Keratinocyte (primary cell): ENCODE results near the gene NAV3. TPM values are rescaled to one million over a fixed set of nuclear protein-coding genes. Genes with fewer than 3 reads are reported as not detected.
A peak's percentile ranks its signal among the peaks of the same experiment; 100 is the strongest.

Experiments used
- DNase-seq: peaks from one replicate; pipeline ENCODE4 v3.0.0-alpha.2; 2011; ENCODE audit warnings: low read depth, missing footprints, low spot score
- FAIRE-seq: peaks from 2 replicates; lab custom pipeline; 2011; peaks lifted over from hg19 to GRCh38; lab: Jason Lieb, UNC
- H2AFZ ChIP-seq: 2 replicates; pipeline ENCODE4 v1.6.0; 2012; ENCODE audit warnings: low read length, control low read depth, inconsistent platforms; ENCODE audit not compliant: control insufficient read depth
- H3K27ac ChIP-seq: 2 replicates; pipeline ENCODE4 v1.5.1; 2011; ENCODE audit warnings: low read length; ENCODE audit not compliant: control insufficient read depth, insufficient read depth
- H3K27me3 ChIP-seq: 3 replicates; pipeline ENCODE4 v1.6.0; 2011; ENCODE audit warnings: low read length; ENCODE audit not compliant: control insufficient read depth, insufficient read depth; ENCODE audit errors: extremely low read depth
- H3K36me3 ChIP-seq, 2 experiments: 2 replicates in 1 of 2; 3 replicates in 1 of 2; pipeline ENCODE4 v1.5.1; 2011; ENCODE audit warnings: low read length in 2 of 2, mild to moderate bottlenecking in 1 of 2; ENCODE audit not compliant: control insufficient read depth in 2 of 2, insufficient read depth in 2 of 2; ENCODE audit errors: extremely low read depth in 1 of 2
- H3K4me1 ChIP-seq: 3 replicates; pipeline ENCODE4 v1.5.1; 2011; ENCODE audit warnings: low read length; ENCODE audit not compliant: control insufficient read depth, insufficient read depth; ENCODE audit errors: extremely low read depth
- H3K4me2 ChIP-seq: 3 replicates; pipeline ENCODE4 v1.6.0; 2011; ENCODE audit warnings: low read depth, low read length; ENCODE audit not compliant: control insufficient read depth, insufficient read depth; ENCODE audit errors: extremely low read depth
- H3K4me3 ChIP-seq, 3 experiments: fragments of 200-600 bp in 1 of 3; sonication (generic) in 1 of 3; 2 replicates in 2 of 3; 3 replicates in 1 of 3; pipeline ENCODE4 v1.5.1; 2011 to 2016; ENCODE audit warnings: low read length in 3 of 3, mild to moderate bottlenecking in 3 of 3, control low read depth in 2 of 3, inconsistent platforms in 1 of 3, low read depth in 1 of 3, mixed read lengths in 1 of 3, mixed run types in 1 of 3, moderate library complexity in 1 of 3; ENCODE audit not compliant: control insufficient read depth in 2 of 3, insufficient read depth in 2 of 3; ENCODE audit errors: extremely low read depth in 1 of 3
- H3K79me2 ChIP-seq: 2 replicates; pipeline ENCODE4 v1.6.0; 2012; ENCODE audit warnings: low read length; ENCODE audit not compliant: control insufficient read depth, insufficient read depth
- H3K9ac ChIP-seq: 3 replicates; pipeline ENCODE4 v1.6.0; 2011; ENCODE audit warnings: low read length; ENCODE audit not compliant: control insufficient read depth, insufficient read depth; ENCODE audit errors: extremely low read depth
- H3K9me1 ChIP-seq: 3 replicates; pipeline ENCODE4 v1.6.0; 2011; ENCODE audit warnings: low read length; ENCODE audit not compliant: control insufficient read depth, insufficient read depth; ENCODE audit errors: extremely low read depth
- H3K9me3 ChIP-seq: 2 replicates; pipeline ENCODE4 v1.5.1; 2012; ENCODE audit warnings: low read depth, low read length; ENCODE audit not compliant: control insufficient read depth
- H4K20me1 ChIP-seq: 3 replicates; pipeline ENCODE4 v1.6.0; 2011; ENCODE audit warnings: low read length; ENCODE audit not compliant: control insufficient read depth, insufficient read depth; ENCODE audit errors: extremely low read depth
- CTCF ChIP-seq, 3 experiments: IDR thresholded peaks in 1 of 3; conservative IDR thresholded peaks in 1 of 3; optimal IDR thresholded peaks in 1 of 3; 2 replicates in 2 of 3; 3 replicates in 1 of 3; pipeline versions ENCODE3 to v1.5.1; 2011; ENCODE audit warnings: low read length in 3 of 3, mild to moderate bottlenecking in 3 of 3, moderate library complexity in 2 of 3, control low read depth in 1 of 3, inconsistent platforms in 1 of 3; ENCODE audit not compliant: insufficient read depth in 2 of 3; ENCODE audit errors: extremely low read depth in 1 of 3
- EZH2 ChIP-seq: IDR thresholded peaks from one replicate; pipeline ENCODE4 v1.6.1; 2012; ENCODE audit warnings: inconsistent platforms, mild to moderate bottlenecking, low read length, moderate library complexity
- dilution Hi-C: fragments of 300-500 bp; cut with MboI; formaldehyde crosslinking; loops from one replicate; pipeline ENCODE4 v1.7.0; 2020; ENCODE audit warnings: low sequenced_read_pairs; ENCODE audit not compliant: extremely low pct_ligation_motif_present
- polyA plus RNA-seq, 5 experiments: library from polyadenylated mRNA; depleted of rRNA in 3 of 5; stranded (reverse) in 3 of 5; stranded (forward) in 1 of 5; unstranded in 1 of 5; fragments of >200 nt; gene quantifications; 1 replicate in 1 of 5; 2 replicates in 3 of 5; 3 replicates in 1 of 5; pipeline versions ENCODE4 v1.2.1 to v1.2.3, GENCODE V29; 2011 to 2012; ENCODE audit warnings: missing spikeins in 2 of 5, low read depth in 1 of 5, low replicate concordance in 1 of 5

The NAV3 gene
- polyA plus RNA-seq, 1 donor (not counting 4 experiments of a cell fraction or from before 2014, with no cell fraction given), result 22.6 TPM

GRCh38 chr12:78181544-78182162 is 351.0 kb downstream of the NAV3 start:
- FAIRE-seq (no peak), DNase-seq (no peak)
- dilution Hi-C loops, result no loop called here
- H3K9ac ChIP-seq, result no peak overlapping the region
- H3K79me2 ChIP-seq, result no peaks in the 10 kb centered on the region
- no peaks in the 10 kb centered on the region for H4K20me1 ChIP-seq
- peaks cover 10 to 14% of the 10 kb centered on the region in 2 experiments for H3K36me3 ChIP-seq
- no peaks in the 10 kb centered on the region for H3K9me1 ChIP-seq
- peaks cover 4% of the 10 kb centered on the region for H3K4me1 ChIP-seq
- no peak for TF ChIP-seq EZH2
- TF ChIP-seq CTCF (optimal IDR thresholded peaks at IDR 0.05 in 1 of 3, IDR thresholded peaks at IDR 0.05 in 1 of 3, conservative IDR thresholded peaks at IDR 0.05 in 1 of 3; ENCODE audit: extremely low read depth in 1 of 3, insufficient read depth in 2 of 3, low read length in 3 of 3), result peak in 1 of 3 experiments; percentile 11
- no peaks in the 10 kb centered on the region for H3K27me3 ChIP-seq
- no peaks in the 10 kb centered on the region for H3K9me3 ChIP-seq
- H3K27ac ChIP-seq, result no peak overlapping the region
- no peak overlapping the region for H2AFZ ChIP-seq
- no peak overlapping the region for H3K4me2 ChIP-seq
- H3K4me3 ChIP-seq, result no peak overlapping the region

- Histone ChIP-seq H3K36me3 (peaks cover 6% of the 10 kb centered on the region in 2 experiments), H3K9ac (no peak overlapping the region), H4K20me1 (no peaks in the 10 kb centered on the region), H3K27me3 (no peaks in the 10 kb centered on the region), H3K9me3 (no peaks in the 10 kb centered on the region), H3K79me2 (no peaks in the 10 kb centered on the region), H3K4me1 (peaks cover 4% of the 10 kb centered on the region), H3K4me2 (no peak overlapping the region), H3K27ac (no peak overlapping the region), H2AFZ (no peak overlapping the region), H3K4me3 (no peak overlapping the region), H3K9me1 (no peaks in the 10 kb centered on the region)
- FAIRE-seq (no peak), DNase-seq (no peak)
- dilution Hi-C loops, result no loop called here
- TF ChIP-seq EZH2, result no peak
- no peak for TF ChIP-seq CTCF (optimal IDR thresholded peaks at IDR 0.05 in 1 of 3, IDR thresholded peaks at IDR 0.05 in 1 of 3, conservative IDR thresholded peaks at IDR 0.05 in 1 of 3; ENCODE audit: extremely low read depth in 1 of 3, insufficient read depth in 2 of 3, low read length in 3 of 3)
Measured at GRCh38 chr12:78183824-78184223, 353.1 kb downstream of the NAV3 start.
